Measurements from ENCODE around the gene PPP2CA. TPM values are rescaled to one million over a fixed set of nuclear protein-coding genes. Genes with fewer than 3 reads are reported as not detected.

The PPP2CA gene
- total and polyA plus RNA-seq, 2 of the 13 experiments (the other 11 are each of a cell fraction or from before 2014, with no cell fraction given): 82.4 to 171 TPM

DNA sequence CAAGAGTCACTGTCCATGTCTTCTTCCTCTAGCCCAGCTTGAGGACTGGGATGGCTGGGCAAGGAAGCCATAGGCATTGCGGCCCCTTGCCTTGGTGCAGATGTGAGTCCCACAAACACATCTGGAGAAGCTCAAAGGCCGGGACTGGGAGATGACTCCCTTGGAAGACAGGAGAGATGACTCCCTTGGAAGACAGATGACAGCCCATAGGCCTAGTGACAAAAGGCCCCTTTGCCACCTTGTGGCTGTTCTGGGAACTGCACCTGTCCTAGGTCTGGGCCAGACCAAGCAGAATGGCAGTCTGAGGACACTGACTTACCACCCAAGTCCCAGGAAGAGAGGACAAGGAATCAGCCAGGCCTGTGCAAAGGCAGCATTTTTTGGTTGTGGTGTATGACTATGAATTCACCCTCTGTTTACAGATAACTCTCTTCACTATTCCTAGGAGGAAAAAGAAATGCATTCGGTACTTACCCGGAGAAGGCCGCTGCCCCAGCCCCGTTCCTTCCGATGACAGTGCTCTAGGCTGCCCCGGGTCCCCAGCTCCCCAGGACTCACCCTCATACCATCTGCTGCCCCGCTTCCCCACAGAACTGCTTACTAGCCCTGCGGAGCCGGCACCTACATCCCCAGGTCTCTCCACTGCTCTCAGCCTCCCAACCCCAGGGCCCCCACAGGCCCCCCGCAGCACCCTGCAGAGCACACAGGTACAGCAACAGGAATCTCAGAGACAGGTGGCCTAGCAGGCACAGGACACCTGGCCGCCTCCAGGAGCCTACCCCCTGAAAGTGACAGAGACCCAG, 79.9 kb downstream of the PPP2CA start (continued):
- TF ChIP-seq CTCF (CRISPR knock-in tag; IDR thresholded peaks at IDR 0.05) (peak; percentile 94), ZNF549 (CRISPR knock-in tag; IDR thresholded peaks at IDR 0.05) (no peak), TEF (CRISPR knock-in tag; IDR thresholded peaks at IDR 0.05) (no peak), REXO4 (CRISPR knock-in tag; IDR thresholded peaks at IDR 0.05; ENCODE audit: borderline replicate concordance) (no peak), U2AF2 (IDR thresholded peaks at IDR 0.05; ENCODE audit: low read depth, low read length) (no peak), ZFX (CRISPR knock-in tag; IDR thresholded peaks at IDR 0.05; ENCODE audit: low read depth) (peak; percentile 53; the same call in 1 of the 2 replicates), ZNF891 (CRISPR knock-in tag; IDR thresholded peaks at IDR 0.05) (no peak), ETV6 (CRISPR knock-in tag; conservative IDR thresholded peaks at IDR 0.05) (no peak), SRY (CRISPR knock-in tag; IDR thresholded peaks at IDR 0.05) (no peak), MAFF (IDR thresholded peaks at IDR 0.05; ENCODE audit: low read depth, low read length) (no peak), ZFP36 (IDR thresholded peaks at IDR 0.05; ENCODE audit: borderline replicate concordance, low read depth, low read length, partially characterized antibody) (no peak), HMGA1 (CRISPR knock-in tag; conservative IDR thresholded peaks at IDR 0.05) (no peak), ZNF691 (CRISPR knock-in tag; IDR thresholded peaks at IDR 0.05; ENCODE audit: borderline replicate concordance, low read depth) (no peak), RAD21 (CRISPR knock-in tag; IDR thresholded peaks at IDR 0.05) (peak; percentile 63), ZNF510 (CRISPR knock-in tag; IDR thresholded peaks at IDR 0.05; ENCODE audit: low read depth) (no peak), IKZF4 (CRISPR knock-in tag; IDR thresholded peaks at IDR 0.05; ENCODE audit: borderline replicate concordance, low read depth, not compliant biosample characterization) (no peak), ZKSCAN5 (CRISPR knock-in tag; IDR thresholded peaks at IDR 0.05) (no peak), FOSL2 (CRISPR knock-in tag; IDR thresholded peaks at IDR 0.05) (peak; percentile 17; the same call in 1 of the 2 replicates), USF2 (IDR thresholded peaks at IDR 0.05; ENCODE audit: low read depth, low read length) (no peak), USF2 (CRISPR knock-in tag; IDR thresholded peaks at IDR 0.05; ENCODE audit: borderline replicate concordance) (no peak), SSRP1 (CRISPR knock-in tag; IDR thresholded peaks at IDR 0.05) (no peak), TGIF2 (CRISPR knock-in tag; IDR thresholded peaks at IDR 0.05) (peak; percentile 64; the same call in 1 of the 2 replicates), ZNF567 (CRISPR knock-in tag; IDR thresholded peaks at IDR 0.05; ENCODE audit: borderline replicate concordance) (no peak), HOXD1 (CRISPR knock-in tag; IDR thresholded peaks at IDR 0.05) (no peak), ZNF746 (CRISPR knock-in tag; IDR thresholded peaks at IDR 0.05) (no peak)
- TF ChIP-seq, protein P1, sequence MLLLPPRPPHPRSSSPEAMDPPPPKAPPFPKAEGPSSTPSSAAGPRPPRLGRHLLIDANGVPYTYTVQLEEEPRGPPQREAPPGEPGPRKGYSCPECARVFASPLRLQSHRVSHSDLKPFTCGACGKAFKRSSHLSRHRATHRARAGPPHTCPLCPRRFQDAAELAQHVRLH (CRISPR knock-in tag; IDR thresholded peaks at IDR 0.05; ENCODE audit: borderline replicate concordance, low read depth): 0 out of 2 replicates have a peak, but pooled peaks have one; percentile 29

Data from HepG2 (cell line).